Common myeloid progenitor, CD34-positive (primary cell): ENCODE data around the gene TAF5L.

Source experiments
- CTCF ChIA-PET: fragments of 350-600 bp; sonication (Branson Sonifier 250); formaldehyde crosslinking; loops from one replicate; lab custom pipeline; 2021; ENCODE audit warnings: antibody characterized with exemption; lab: Charles Lee
- POLR2A ChIA-PET: fragments of 350-600 bp; sonication (Branson Sonifier 250); formaldehyde crosslinking; loops from one replicate; lab custom pipeline; 2021; ENCODE audit warnings: antibody characterized with exemption; lab: Charles Lee
- DNase-seq, 3 donors: peaks; one replicate each; pipeline versions ENCODE4 v3.0.0 to v3.0.0-alpha.2; 2013
- H3K27ac ChIP-seq, 2 experiments: 1 replicate in 1 of 2; 2 replicates in 1 of 2; pipeline ENCODE4 v1.7.0; 2013; ENCODE audit warnings: inconsistent platforms in 2 of 2, low read length in 2 of 2, mild to moderate bottlenecking in 2 of 2, low read depth in 1 of 2, moderate library complexity in 1 of 2; ENCODE audit not compliant: severe bottlenecking in 2 of 2, insufficient read depth in 1 of 2, poor library complexity in 1 of 2
- H3K27me3 ChIP-seq, 5 experiments: replicated peaks in 2 of 5; 1 replicate in 3 of 5; 2 replicates in 2 of 5; pipeline versions ENCODE4 v1.6.1 to v1.7.0; 2013; ENCODE audit warnings: low read length in 4 of 5, mild to moderate bottlenecking in 2 of 5, moderate library complexity in 2 of 5, inconsistent platforms in 1 of 5; ENCODE audit not compliant: insufficient read depth in 5 of 5, control insufficient read depth in 4 of 5
- H3K36me3 ChIP-seq, 4 experiments: 1 replicate in 2 of 4; 2 replicates in 2 of 4; pipeline versions ENCODE4 v1.6.1 to v1.7.0; 2013; ENCODE audit warnings: low read length in 3 of 4, control low read depth in 1 of 4, mild to moderate bottlenecking in 1 of 4; ENCODE audit not compliant: control insufficient read depth in 4 of 4, insufficient read depth in 4 of 4
- H3K4me1 ChIP-seq, 4 experiments: 1 replicate in 3 of 4; 2 replicates in 1 of 4; pipeline versions ENCODE4 v1.6.1 to v1.7.1; 2013; ENCODE audit warnings: low read length in 3 of 4, mild to moderate bottlenecking in 3 of 4, control low read depth in 1 of 4, inconsistent platforms in 1 of 4, moderate library complexity in 1 of 4; ENCODE audit not compliant: control insufficient read depth in 4 of 4, insufficient read depth in 4 of 4; ENCODE audit errors: control extremely low read depth in 1 of 4
- H3K4me3 ChIP-seq, 7 experiments: 1 replicate in 4 of 7; 2 replicates in 3 of 7; pipeline versions ENCODE4 v1.5.1 to v1.7.0; 2013; ENCODE audit warnings: mild to moderate bottlenecking in 7 of 7, low read length in 6 of 7, moderate library complexity in 6 of 7, inconsistent platforms in 2 of 7, low read depth in 2 of 7, control low read depth in 1 of 7; ENCODE audit not compliant: insufficient read depth in 4 of 7, control insufficient read depth in 1 of 7; ENCODE audit errors: extremely low read depth in 1 of 7
- H3K9me3 ChIP-seq, 5 experiments: 1 replicate in 4 of 5; 2 replicates in 1 of 5; pipeline versions ENCODE4 v1.6.1 to v1.7.1; 2013; ENCODE audit warnings: low read length in 4 of 5, mild to moderate bottlenecking in 2 of 5, inconsistent platforms in 1 of 5, low read depth in 1 of 5, moderate library complexity in 1 of 5; ENCODE audit not compliant: control insufficient read depth in 4 of 5, insufficient read depth in 2 of 5; ENCODE audit errors: control extremely low read depth in 1 of 5
- WGBS: methylation state at CpG from one replicate; pipeline ENCODE4 v1.1.5; 2013; ENCODE audit not compliant: insufficient coverage; 5-methylcytosine and 5-hydroxymethylcytosine counted together

The TAF5L gene

DNA sequence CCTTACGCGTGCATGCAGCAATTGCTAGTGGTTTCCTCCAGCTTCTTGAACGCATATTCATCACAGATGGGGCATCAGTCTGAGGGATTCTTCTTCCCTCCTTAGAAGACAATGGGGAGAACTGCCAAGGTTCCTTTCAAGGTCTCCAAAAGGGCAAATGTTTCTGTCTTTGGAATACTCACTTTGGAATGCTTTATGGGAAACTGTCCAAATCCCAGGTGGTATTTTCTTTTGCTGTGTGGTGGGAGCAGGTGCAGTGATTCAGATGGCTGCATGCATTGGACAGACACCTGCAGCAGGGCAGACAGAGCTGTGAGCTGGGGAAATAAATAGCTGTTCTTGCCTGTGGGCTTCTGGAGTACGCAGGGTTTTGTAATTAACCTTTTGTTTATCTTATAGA lies 40.7 kb upstream of the TAF5L start:
- Histone ChIP-seq H3K4me1 (peaks cover 0 to 1% (median 0%) of the 10 kb centered on the region in 4 experiments), H3K36me3 (peaks cover 0 to 14% (median under 1%) of the 10 kb centered on the region in 4 experiments), H3K27ac (no peak overlapping the region), H3K27me3 (no peaks in the 10 kb centered on the region), H3K4me3 (no peak overlapping the region), H3K9me3 (no peaks in the 10 kb centered on the region)
- DNase-seq = no peak
- 98% methylated on average over 4 of the region's 4 CpGs for WGBS
- ChIA-PET CTCF (interaction anchor here (1.0 to 2.0 kb wide), 3 partner anchors 23 to 645 kb away, joined by 3 to 9 read pairs (median 5); no protein-coding TSS in a partner anchor), POLR2A (interaction anchor here (0.6 kb wide), 1 partner anchor 636 kb away, joined by 3 read pairs; no protein-coding TSS in a partner anchor)

DNA sequence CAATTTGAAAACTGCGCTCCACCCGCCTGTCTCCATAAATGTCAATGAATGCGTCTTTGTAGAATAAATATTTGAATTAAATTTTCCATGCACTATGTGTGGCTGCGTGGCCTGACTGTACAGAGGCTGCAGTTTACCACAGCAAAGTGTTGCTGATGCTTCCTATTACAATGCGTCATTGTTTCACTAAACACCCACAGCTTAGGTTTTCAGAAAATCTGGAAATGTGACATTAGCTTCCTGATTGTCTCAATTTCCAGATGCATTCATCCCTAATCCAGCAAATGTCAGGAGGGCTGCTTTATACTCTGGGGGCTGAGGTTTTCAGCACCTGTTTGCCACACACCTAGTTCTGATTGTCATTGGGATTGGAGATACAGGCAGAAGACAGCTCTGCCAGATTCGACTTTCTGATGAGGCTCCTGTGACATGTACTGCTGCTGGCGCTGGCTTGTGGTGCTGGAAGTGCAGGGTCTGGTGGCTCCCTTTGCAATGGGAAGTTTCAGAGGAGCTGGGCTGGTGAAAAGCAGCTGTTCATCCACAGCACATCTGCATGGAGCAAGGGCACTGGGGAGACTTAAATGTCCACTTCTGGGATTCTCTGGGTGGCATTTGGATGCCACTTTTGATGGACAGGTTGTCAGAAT lies 40.1 kb upstream of the TAF5L start:
- POLR2A ChIA-PET = interaction anchor here (0.6 kb wide), 1 partner anchor 636 kb away, joined by 3 read pairs; no protein-coding TSS in a partner anchor
- H3K4me3 ChIP-seq = no peak overlapping the region
- H3K27ac ChIP-seq = no peak overlapping the region
- no peak for DNase-seq
- H3K27me3 ChIP-seq = no peaks in the 10 kb centered on the region
- no peaks in the 10 kb centered on the region for H3K9me3 ChIP-seq
- 96% methylated on average over 7 of the region's 7 CpGs for WGBS
- CTCF ChIA-PET = interaction anchor here (1.0 to 2.0 kb wide), 3 partner anchors 23 to 646 kb away, joined by 3 to 9 read pairs (median 5); no protein-coding TSS in a partner anchor
- H3K4me1 ChIP-seq = peaks cover 0 to 5% (median 0%) of the 10 kb centered on the region in 4 experiments
- peaks cover 0 to 18% (median 2%) of the 10 kb centered on the region in 4 experiments for H3K36me3 ChIP-seq

DNA sequence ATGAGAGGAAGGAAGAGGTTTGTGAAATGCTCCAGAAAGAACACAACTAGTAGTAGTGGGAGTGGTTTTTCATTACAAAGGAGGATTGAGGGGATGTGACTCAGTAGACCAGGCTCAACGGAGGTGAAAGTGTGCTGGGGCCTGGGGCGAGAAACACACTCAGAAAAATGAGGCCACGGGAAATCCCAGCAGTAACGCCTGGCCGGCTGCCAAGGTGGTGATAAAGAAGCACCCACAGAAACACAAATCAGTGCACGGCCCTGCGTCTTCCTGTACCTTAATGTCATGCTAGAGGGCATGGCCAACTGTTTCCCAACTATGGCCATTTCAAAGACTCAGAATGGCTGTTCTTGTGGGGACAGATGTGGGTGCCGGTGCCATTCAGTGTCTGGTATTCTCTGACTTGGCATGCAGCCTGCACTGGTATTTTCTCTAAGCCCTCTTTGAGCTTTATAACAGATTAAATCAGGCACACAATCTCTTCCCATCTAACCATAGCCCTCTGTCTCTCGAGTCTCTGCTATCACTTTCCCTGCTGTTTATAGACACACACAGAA lies 38.3 kb upstream of the TAF5L start:
- no peak overlapping the region for H3K4me3 ChIP-seq
- CTCF ChIA-PET = interaction anchor here (0.6 to 10.8 kb wide), 2 partner anchors 606 to 644 kb away, joined by 4 to 142 read pairs; no protein-coding TSS in a partner anchor
- no peaks in the 10 kb centered on the region for H3K9me3 ChIP-seq
- WGBS = 77% methylated on average over 9 of the region's 9 CpGs
- H3K27ac ChIP-seq = no peak overlapping the region
- POLR2A ChIA-PET = no interaction called here
- no peaks in the 10 kb centered on the region for H3K27me3 ChIP-seq
- peak in 1 of 3 donors; percentile 5 for DNase-seq
- H3K36me3 ChIP-seq = peaks cover 0 to 25% (median 10%) of the 10 kb centered on the region in 4 experiments
- H3K4me1 ChIP-seq = peaks cover 0 to 5% (median 0%) of the 10 kb centered on the region in 4 experiments

DNA sequence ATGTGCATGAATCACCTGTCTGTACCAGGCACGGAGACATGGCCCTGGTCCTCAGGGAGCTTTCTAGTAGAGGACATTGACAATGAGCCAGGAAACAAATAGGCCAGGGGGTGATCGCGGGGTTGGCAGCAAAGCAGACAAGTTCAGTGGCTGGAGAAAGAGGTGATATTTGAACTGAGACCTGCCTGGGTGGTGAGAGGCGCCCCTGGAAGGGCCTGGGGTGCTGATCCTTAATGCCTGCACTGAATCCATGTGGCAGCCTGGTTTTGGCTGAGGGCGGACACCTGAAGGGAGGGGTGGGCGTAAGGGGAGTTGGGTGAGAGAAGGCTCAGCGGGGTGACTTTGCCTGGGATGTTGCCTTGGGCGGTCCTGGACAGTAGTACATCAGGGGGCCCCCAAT lies 36.0 kb upstream of the TAF5L start:
- DNase-seq = no peak
- ChIA-PET CTCF (interaction anchor here (0.8 to 10.8 kb wide), 17 partner anchors 9 to 646 kb away, joined by 3 to 142 read pairs (median 4); no protein-coding TSS in a partner anchor), POLR2A (no interaction called here)
- H3K27ac ChIP-seq = no peak overlapping the region
- WGBS = 100% methylated on average over 8 of the region's 8 CpGs
- H3K27me3 ChIP-seq = no peaks in the 10 kb centered on the region
- H3K4me3 ChIP-seq = no peak overlapping the region
- peaks cover 0 to 44% (median 21%) of the 10 kb centered on the region in 4 experiments for H3K36me3 ChIP-seq
- H3K4me1 ChIP-seq = peaks cover 0 to 5% (median 0%) of the 10 kb centered on the region in 4 experiments
- no peaks in the 10 kb centered on the region for H3K9me3 ChIP-seq

DNA sequence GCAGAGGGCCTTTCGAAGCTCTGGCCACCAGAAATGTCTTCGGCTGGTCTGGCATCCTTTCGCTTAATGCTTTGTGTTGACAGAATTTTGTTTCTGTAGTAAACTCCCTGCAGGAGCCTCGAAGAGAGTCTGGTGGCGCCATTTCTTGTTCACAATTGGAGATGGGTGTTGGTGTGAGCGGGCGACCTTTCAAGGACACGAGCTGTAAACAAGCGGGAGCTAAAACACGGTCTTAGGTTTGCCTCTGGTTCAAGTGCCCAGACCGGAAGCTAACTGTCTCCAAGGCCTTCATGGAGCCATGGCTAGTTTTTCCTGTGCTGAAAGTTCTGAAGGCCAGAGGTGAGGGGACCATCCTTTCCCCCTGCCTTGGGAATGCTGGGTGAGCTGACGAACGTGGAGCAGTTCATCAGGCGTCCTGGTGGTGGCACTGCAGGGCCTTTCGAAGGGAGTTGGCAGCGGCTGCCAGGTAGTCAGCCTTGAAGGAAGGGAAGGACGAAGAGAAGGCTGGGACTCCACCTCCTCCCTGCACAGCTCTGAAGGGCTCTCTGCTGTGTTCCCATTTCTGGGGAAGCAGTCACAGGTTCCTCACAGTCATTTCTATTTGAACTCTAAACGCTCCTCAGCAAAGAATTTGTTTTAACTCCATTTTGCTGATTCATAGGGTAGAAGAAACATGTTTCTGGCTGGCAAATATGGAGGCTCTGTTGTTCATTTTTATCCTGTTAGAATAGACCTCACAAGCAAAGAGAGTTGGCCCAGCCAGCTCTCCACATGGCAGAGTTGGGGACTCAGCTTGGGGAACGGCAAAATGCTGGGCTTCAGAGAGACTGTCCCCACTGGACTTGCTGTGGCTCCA lies 35.3 kb upstream of the TAF5L start:
- Histone ChIP-seq H3K4me3 (no peak overlapping the region), H3K27ac (no peak overlapping the region), H3K9me3 (no peaks in the 10 kb centered on the region), H3K36me3 (peaks cover 5 to 48% (median 23%) of the 10 kb centered on the region in 4 experiments), H3K27me3 (no peaks in the 10 kb centered on the region), H3K4me1 (peaks cover 0 to 5% (median 0%) of the 10 kb centered on the region in 4 experiments)
- POLR2A ChIA-PET = no interaction called here
- peak; percentile 69 to 80 (median 78) for DNase-seq
- CTCF ChIA-PET = interaction anchor here (0.6 to 10.8 kb wide), 19 partner anchors 9 to 767 kb away, joined by 3 to 142 read pairs (median 4); no protein-coding TSS in a partner anchor
- WGBS = 69% methylated on average over 14 of the region's 19 CpGs

DNA sequence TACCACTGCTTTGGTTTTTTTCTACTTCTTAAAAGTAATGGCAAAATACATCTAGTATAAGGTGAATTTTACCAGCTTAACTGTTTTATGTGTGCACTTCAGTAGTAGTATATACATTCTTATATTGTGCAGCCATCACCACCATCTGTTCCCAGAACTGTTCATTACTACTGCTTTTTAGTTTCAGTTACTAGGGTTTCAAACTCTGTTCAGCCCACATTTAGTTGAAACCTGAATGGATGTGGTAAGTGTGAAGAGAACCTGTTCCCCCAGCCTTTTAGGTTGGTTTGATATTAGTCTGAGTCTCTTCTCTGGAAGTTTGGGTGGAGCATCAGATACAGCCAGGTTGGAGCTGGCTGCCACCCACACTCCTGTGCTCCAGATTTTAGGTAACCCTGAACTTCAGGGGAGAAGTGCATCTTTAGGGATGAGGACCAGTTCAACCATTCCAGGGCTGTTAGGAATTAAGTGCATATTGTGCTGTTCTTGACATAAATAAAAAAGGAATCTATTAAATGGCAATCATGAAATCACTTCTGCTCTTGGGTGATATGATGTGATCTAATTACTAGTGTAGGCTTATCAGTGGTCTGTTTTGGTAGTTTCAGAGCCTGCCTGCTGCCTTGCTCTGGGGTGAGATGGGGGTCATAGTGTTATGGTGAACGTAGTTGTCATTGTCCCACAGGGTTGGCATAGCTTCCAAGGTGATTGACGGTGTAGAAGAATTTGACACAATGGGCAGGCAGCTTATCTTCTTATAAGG lies 32.3 kb upstream of the TAF5L start:
- no peaks in the 10 kb centered on the region for H3K9me3 ChIP-seq
- POLR2A ChIA-PET = no interaction called here
- peaks cover 19 to 66% (median 40%) of the 10 kb centered on the region in 4 experiments for H3K36me3 ChIP-seq
- DNase-seq = no peak
- no CpG with 5 or more reads among the region's 2 CpGs for WGBS
- H3K27me3 ChIP-seq = no peaks in the 10 kb centered on the region
- CTCF ChIA-PET = interaction anchor here (0.8 to 10.8 kb wide), 3 partner anchors 25 to 650 kb away, joined by 3 to 142 read pairs (median 3); no protein-coding TSS in a partner anchor
- H3K4me1 ChIP-seq = peaks cover 0 to 5% (median 0%) of the 10 kb centered on the region in 4 experiments
- H3K27ac ChIP-seq = no peak overlapping the region
- no peak overlapping the region for H3K4me3 ChIP-seq
